NCI-H2196 (cell line): ENCODE data around the gene DDX4.
"Not testable (repeated sequence)": the region's sequence is repeated elsewhere in the genome, so short reads cannot be mapped to it uniquely, and the experiment has no call there.

Experiments
- DNase-seq: peaks from one replicate; lab custom pipeline; 2025; ENCODE audit not compliant: unreplicated experiment; lab: John Stamatoyannopoulos, UW

DDX4 gene

GRCh38 chr5:55737793-55738192 is at the start of gene DDX4:
TSS of gene DDX4 (plus strand) at chr5:55738061. CDS start at chr5:55738964, 903 bp downstream.
- no peak for DNase-seq

- DNase-seq = peak; percentile 21
These were observed 46.4 kb upstream of the DDX4 start for GRCh38 chr5:55691265-55692105.

DNA sequence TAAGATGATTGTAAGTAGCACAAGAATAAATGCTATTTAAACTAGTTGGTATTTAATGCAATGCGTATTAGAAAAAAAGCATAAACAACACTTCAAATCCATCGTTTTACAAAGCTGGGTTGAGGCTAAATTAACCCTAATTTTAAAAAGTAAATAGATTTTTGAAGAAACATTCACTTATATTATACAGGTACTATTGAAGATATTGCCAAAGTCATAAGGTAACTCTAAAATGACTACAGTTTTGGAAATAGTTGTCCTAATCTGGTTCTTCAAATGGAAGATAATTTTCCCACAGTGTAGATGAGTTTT is 45.8 kb upstream of the DDX4 start:
- DNase-seq = no peak

DNA sequence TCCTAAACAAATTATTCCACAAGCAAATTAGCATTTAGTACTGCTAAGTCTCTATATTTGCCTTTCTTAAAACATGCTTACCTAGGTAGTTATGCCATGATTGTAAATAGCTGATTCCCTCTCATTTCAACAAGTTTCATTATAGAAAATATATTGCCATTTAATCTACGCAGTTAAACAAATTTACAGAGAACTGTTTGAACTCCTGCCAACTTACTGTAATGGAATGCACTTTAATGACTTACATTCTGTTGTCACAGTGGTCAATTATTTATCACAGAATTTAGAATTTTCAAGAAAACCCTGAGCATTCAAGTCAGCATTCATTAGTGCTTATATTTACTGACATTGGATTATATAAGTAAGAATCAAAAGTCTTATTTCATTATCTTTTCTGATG is 45.4 kb upstream of the DDX4 start:
- DNase-seq = no peak

DNA sequence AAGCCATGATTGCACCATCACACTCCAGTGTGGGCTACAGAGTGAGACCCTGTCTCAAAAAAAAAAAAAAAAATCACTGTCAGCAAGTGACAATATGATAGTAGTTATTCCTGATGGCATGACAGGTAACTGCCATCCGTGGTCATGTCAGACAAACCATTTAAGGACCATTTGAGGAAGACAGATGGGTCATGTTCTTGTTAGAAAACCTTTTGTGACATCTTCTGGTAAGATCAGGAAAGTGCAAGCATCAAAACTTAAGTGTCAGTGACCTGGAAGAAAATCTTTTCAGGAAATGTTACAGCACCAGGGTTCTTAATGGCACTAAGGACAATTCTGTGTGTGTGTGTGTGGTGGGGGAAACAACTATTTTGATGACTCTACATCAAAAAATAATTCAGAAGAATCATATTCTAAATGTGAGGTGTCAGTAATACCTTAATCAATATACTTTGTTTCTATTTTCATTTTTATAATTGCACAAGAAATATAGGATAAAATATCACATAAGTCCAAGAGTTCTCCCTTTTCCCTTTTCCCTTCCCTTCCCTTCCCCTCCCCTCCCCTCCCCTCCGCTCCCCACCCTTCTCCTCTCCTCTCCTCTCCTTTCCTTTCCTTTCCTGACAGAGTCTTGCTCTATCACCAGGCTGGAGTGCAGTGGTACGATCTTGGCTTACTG is 43.6 kb upstream of the DDX4 start:
- peak; percentile 20 for DNase-seq

DNA sequence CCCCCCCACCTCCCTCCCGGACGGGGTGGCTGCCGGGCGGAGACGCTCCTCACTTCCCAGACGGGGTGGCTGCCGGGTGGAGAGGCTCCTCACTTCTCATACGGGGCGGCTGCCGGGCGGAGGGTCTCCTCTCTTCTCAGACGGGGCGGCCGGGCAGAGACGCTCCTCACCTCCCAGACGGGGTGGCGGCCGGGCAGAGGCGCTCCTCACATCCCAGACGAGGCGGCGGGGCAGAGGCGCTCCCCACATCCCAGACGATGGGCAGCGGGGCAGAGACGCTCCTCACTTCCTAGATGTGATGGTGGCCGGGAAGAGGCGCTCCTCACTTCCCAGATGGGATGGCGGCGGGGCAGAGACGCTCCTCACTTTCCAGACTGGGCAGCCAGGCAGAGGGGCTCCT is 41.2 kb upstream of the DDX4 start:
- not testable (repeated sequence) for DNase-seq

DNA sequence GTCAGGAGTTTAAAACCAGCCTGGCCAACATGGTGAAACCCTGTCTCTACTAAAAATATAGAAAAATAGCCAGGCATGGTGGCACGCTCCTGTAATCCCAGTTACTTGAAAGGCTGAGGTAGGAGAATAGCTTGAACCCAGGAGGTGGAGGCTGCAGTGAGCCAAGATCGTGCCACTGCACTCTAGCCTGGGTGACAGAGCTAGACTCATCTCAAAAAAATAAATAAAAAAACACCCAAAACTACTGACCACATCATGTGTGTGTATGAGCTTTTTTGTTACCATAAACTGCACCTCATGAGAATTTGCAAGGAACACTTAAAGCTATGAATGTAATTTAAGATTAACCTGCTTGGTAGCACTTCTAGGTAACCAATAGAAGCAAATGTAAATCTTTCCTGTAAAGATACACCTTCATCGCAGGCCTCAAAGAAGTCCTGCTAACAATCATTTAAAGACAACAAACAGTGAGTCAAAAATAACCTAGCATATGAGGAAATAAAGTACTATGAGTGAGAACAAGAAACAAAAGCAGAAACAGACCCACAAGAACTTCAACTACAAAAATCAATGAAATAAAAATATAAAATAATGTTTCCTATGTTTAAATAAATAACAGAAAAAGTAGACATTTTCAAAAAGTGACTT is 38.7 kb upstream of the DDX4 start:
- no peak for DNase-seq

- DNase-seq = no peak
These were observed 37.1 kb upstream of the DDX4 start for GRCh38 chr5:55700745-55701144.

- DNase-seq = no peak
These were observed 36.3 kb upstream of the DDX4 start for GRCh38 chr5:55701462-55702103.

GRCh38 chr5:55702598-55703345 is 35.1 kb upstream of the DDX4 start:
- no peak for DNase-seq

DNA sequence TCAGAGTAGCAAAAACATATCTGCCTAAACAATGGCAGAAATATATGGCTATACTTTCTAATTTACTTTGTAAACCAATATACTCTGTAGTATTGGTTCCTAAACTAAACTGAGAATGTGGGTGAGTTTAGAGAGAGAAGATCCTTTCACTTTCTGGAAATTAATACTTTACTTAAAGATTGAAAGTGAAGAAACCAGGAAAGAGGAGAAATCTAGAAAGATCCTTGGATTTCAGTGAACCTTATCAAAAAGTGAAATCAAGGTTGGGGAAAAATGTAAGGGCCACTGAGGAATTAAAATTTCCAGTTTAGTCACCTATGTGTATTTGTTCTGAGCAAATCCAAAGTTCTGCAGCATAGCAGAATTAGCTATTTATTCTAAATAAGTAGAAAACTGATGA is 31.6 kb upstream of the DDX4 start:
- no peak for DNase-seq

GRCh38 chr5:55708732-55709131 is 29.1 kb upstream of the DDX4 start:
- DNase-seq = no peak

- no peak for DNase-seq
These were observed 26.3 kb upstream of the DDX4 start for GRCh38 chr5:55711507-55712022.

GRCh38 chr5:55712023-55712859 is 25.6 kb upstream of the DDX4 start, which contains the start of gene SLC38A9:
TSS of gene SLC38A9 (minus strand) at chr5:55712324. CDS start at chr5:55697958, 14,366 bp downstream.
- peak; percentile 78 for DNase-seq

DNA sequence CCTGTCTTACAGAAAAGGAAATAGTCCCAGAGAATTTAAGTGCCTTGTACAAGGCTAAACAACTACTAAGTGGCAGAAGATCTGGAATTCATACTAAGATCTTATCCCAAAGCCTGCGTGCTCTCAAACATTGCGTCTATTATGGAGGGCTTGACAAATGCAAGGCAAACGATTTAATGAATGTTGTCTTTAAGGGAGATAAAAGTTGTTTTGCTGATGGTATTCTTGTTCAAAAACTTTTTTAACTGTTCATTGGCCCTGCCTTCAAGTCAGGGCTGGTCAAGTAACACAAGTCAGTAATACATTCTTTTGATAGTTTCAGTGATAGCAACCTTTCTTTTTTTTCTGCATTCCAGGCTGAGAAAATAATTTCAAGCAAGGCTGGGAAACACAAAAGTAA is 24.0 kb upstream of the DDX4 start:
- DNase-seq = no peak

- no peak for DNase-seq
These were observed 23.5 kb upstream of the DDX4 start for GRCh38 chr5:55714339-55714738.

- no peak for DNase-seq
These were observed 23.1 kb upstream of the DDX4 start for GRCh38 chr5:55714749-55715148.

GRCh38 chr5:55715519-55716078 is 22.3 kb upstream of the DDX4 start:
- no peak for DNase-seq

DNA sequence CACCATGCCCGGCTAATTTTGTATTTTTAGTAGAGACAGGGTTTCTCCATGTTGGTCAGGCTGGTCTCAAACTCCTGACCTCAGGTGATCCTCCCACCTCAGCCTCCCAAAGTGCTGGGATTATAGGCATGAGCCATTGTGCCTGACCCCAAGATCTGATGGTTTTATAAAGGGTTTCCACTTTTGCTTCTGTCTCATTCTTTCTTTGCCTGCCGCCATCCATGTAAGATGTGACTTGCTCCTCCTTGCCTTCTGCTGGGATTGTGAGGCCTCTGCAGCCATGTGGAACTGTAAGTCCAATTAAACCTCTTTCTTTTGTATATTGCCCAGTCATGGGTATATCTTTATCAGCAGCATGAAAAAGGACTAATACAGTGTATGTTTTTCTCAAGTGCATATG is 18.8 kb upstream of the DDX4 start:
- DNase-seq = not testable (repeated sequence)
